Measurements from ENCODE around the gene UNC5A. TPM values are rescaled to one million over a fixed set of nuclear protein-coding genes. Genes with fewer than 3 reads are reported as not detected.

Gene UNC5A
- total RNA-seq, 1 donor from 2014 or later: not detected

- Mint-ChIP-seq H3K4me1 (ENCODE audit: unreplicated experiment) (no peaks in the 10 kb centered on the region), H3K4me3 (ENCODE audit: unreplicated experiment) (no peak overlapping the region), H3K27ac (ENCODE audit: unreplicated experiment) (no peak overlapping the region), H3K36me3 (ENCODE audit: unreplicated experiment) (peaks cover 47% of the 10 kb centered on the region), H3K27me3 (ENCODE audit: unreplicated experiment) (no peaks in the 10 kb centered on the region), H3K9me3 (ENCODE audit: unreplicated experiment) (no peaks in the 10 kb centered on the region)
- no peak for DNase-seq (ENCODE audit: extremely low spot score, unreplicated experiment)
- no peak for TF ChIP-seq CTCF (IDR thresholded peaks at IDR 0.05)
These were observed 91.9 kb downstream of the UNC5A start for GRCh38 chr5:176902102-176902814.

DNA sequence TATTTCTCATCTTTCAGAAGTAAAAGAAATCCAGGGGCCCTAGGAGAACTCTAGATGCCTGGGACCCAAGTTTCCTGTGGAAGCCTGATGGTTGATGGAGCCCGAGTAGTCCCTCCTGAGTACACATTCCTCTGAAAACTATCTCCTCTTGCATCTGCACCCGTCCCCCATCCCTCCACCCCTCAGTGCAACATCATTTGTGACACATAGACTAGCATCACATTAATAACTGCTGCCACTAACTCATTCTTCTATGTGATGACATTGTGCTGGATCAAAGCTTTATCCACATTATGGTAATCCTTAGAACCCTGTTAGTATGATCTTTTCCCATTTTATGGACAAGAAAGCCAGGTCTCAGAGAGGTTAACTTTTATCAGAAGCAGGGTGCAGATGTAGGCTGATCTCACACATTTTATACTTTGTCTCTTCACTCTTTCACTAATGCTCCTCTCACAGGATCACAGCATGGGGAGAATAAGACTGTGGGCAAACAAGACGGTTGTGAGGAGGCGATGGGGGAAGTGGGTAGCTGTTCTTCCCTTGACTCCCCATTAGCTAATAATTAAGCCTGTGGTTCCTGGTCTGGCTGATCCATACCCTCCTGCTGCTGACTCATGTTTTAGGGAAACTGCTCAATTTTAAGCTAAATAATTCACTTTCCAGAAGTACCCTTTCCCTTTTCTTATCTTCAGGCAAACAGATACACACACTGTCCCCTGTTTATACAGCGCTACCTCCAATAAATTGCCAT, 92.7 kb downstream of the UNC5A start:
- no peaks in the 10 kb centered on the region for H3K9me3 Mint-ChIP-seq (ENCODE audit: unreplicated experiment)
- H3K4me3 Mint-ChIP-seq (ENCODE audit: unreplicated experiment): no peak overlapping the region
- DNase-seq (ENCODE audit: extremely low spot score, unreplicated experiment): no peak
- no peaks in the 10 kb centered on the region for H3K27me3 Mint-ChIP-seq (ENCODE audit: unreplicated experiment)
- H3K4me1 Mint-ChIP-seq (ENCODE audit: unreplicated experiment): no peaks in the 10 kb centered on the region
- H3K27ac Mint-ChIP-seq (ENCODE audit: unreplicated experiment): no peak overlapping the region
- peaks cover 54% of the 10 kb centered on the region for H3K36me3 Mint-ChIP-seq (ENCODE audit: unreplicated experiment)
- TF ChIP-seq CTCF (IDR thresholded peaks at IDR 0.05): no peak

DNA sequence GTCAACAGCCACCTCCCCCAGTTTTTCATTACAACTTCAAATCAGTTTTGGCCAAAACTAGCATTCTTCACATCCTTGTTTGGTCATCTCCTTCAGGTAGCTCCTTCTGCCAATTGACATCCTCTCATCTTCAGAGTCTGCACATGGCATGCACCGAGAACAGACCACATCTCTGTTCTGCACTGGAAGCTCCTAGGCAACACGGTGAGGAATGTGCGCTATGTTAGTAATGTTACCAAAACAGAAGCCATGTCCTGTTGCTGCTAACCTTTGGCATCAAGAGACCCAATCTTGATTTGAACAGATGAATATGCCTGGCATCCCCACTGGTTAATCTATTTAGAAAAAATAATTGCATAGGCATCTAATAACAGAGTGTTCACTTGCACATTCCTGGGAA, 93.9 kb downstream of the UNC5A start:
- H3K4me3 Mint-ChIP-seq (ENCODE audit: unreplicated experiment): no peak overlapping the region
- peaks cover 60% of the 10 kb centered on the region for H3K36me3 Mint-ChIP-seq (ENCODE audit: unreplicated experiment)
- H3K9me3 Mint-ChIP-seq (ENCODE audit: unreplicated experiment): no peaks in the 10 kb centered on the region
- H3K27me3 Mint-ChIP-seq (ENCODE audit: unreplicated experiment): no peaks in the 10 kb centered on the region
- DNase-seq (ENCODE audit: extremely low spot score, unreplicated experiment): no peak
- H3K4me1 Mint-ChIP-seq (ENCODE audit: unreplicated experiment): no peaks in the 10 kb centered on the region
- no peak for TF ChIP-seq CTCF (IDR thresholded peaks at IDR 0.05)
- no peak overlapping the region for H3K27ac Mint-ChIP-seq (ENCODE audit: unreplicated experiment)

- no peak for DNase-seq (ENCODE audit: extremely low spot score, unreplicated experiment)
- Mint-ChIP-seq H3K27me3 (ENCODE audit: unreplicated experiment) (no peaks in the 10 kb centered on the region), H3K4me1 (ENCODE audit: unreplicated experiment) (no peaks in the 10 kb centered on the region), H3K36me3 (ENCODE audit: unreplicated experiment) (peaks cover 56% of the 10 kb centered on the region), H3K9me3 (ENCODE audit: unreplicated experiment) (no peaks in the 10 kb centered on the region), H3K27ac (ENCODE audit: unreplicated experiment) (no peak overlapping the region), H3K4me3 (ENCODE audit: unreplicated experiment) (no peak overlapping the region)
- TF ChIP-seq CTCF (IDR thresholded peaks at IDR 0.05): no peak
These were observed 95.8 kb downstream of the UNC5A start for GRCh38 chr5:176906126-176906525.

GRCh38 chr5:176906796-176907195, 96.4 kb downstream of the UNC5A start:
- no peaks in the 10 kb centered on the region for H3K27me3 Mint-ChIP-seq (ENCODE audit: unreplicated experiment)
- no peaks in the 10 kb centered on the region for H3K4me1 Mint-ChIP-seq (ENCODE audit: unreplicated experiment)
- H3K4me3 Mint-ChIP-seq (ENCODE audit: unreplicated experiment): no peak overlapping the region
- H3K9me3 Mint-ChIP-seq (ENCODE audit: unreplicated experiment): no peaks in the 10 kb centered on the region
- TF ChIP-seq CTCF (IDR thresholded peaks at IDR 0.05): no peak
- no peak overlapping the region for H3K27ac Mint-ChIP-seq (ENCODE audit: unreplicated experiment)
- DNase-seq (ENCODE audit: extremely low spot score, unreplicated experiment): no peak
- H3K36me3 Mint-ChIP-seq (ENCODE audit: unreplicated experiment): peaks cover 53% of the 10 kb centered on the region

Measured in osteocyte (in vitro differentiated cells).